HCT116 (cell line): ENCODE data around the gene WDR76.

ENCODE experiments used
- ATF3 ChIP-seq: IDR thresholded peaks from 2 replicates; pipeline ENCODE4 v1.6.1; 2012
- CEBPB ChIP-seq: IDR thresholded peaks from 2 replicates; pipeline ENCODE4 v1.6.1; 2012; ENCODE audit warnings: low read depth
- CTCF ChIP-seq, 3 experiments: fragments of 200-600 bp in 1 of 3; sonication (generic) in 1 of 3; IDR thresholded peaks in 2 of 3; conservative IDR thresholded peaks in 1 of 3; 2 replicates each; pipeline ENCODE4 v1.5.1; 2012 to 2017; ENCODE audit warnings: low read depth in 2 of 3, low read length in 2 of 3, antibody characterized with exemption in 1 of 3, borderline replicate concordance in 1 of 3, control low read depth in 1 of 3, mild to moderate bottlenecking in 1 of 3, mixed read lengths in 1 of 3, mixed run types in 1 of 3, moderate library complexity in 1 of 3; ENCODE audit not compliant: insufficient read depth in 1 of 3
- EGR1 ChIP-seq: IDR thresholded peaks from 2 replicates; pipeline ENCODE4 v1.6.1; 2012; ENCODE audit warnings: low read depth
- EZH2 ChIP-seq: fragments of 200-600 bp; sonication (generic); IDR thresholded peaks from 2 replicates; pipeline ENCODE4 v1.6.1; 2017; ENCODE audit warnings: antibody characterized with exemption, mixed run types
- EZH2phosphoT487 ChIP-seq: fragments of 200-600 bp; IDR thresholded peaks from 2 replicates; pipeline ENCODE4 v1.6.1; 2018; ENCODE audit warnings: antibody characterized with exemption, borderline replicate concordance
- MAX ChIP-seq: IDR thresholded peaks from 2 replicates; pipeline ENCODE4 v1.6.1; 2012
- POLR2A ChIP-seq: IDR thresholded peaks from 2 replicates; pipeline ENCODE4 v1.7.0; 2011; ENCODE audit warnings: borderline replicate concordance; ENCODE audit not compliant: insufficient read depth, insufficient read length; ENCODE audit errors: extremely low read depth
- POLR2AphosphoS5 ChIP-seq: IDR thresholded peaks from 2 replicates; pipeline ENCODE4 v1.6.1; 2011; ENCODE audit warnings: mild to moderate bottlenecking, low read depth, low read length, moderate library complexity
- RAD21 ChIP-seq: IDR thresholded peaks from 2 replicates; pipeline ENCODE4 v1.6.1; 2012; ENCODE audit warnings: low read depth, mild to moderate bottlenecking
- REST ChIP-seq: IDR thresholded peaks from 2 replicates; pipeline ENCODE4 v1.6.1; 2012; ENCODE audit warnings: low read depth
- SRF ChIP-seq: IDR thresholded peaks from 2 replicates; pipeline ENCODE4 v1.6.1; 2012; ENCODE audit warnings: low read depth
- TCF7L2 ChIP-seq: IDR thresholded peaks from 2 replicates; pipeline ENCODE4 v1.7.0; 2011; ENCODE audit warnings: borderline replicate concordance, inconsistent platforms; ENCODE audit not compliant: insufficient read depth, insufficient read length; ENCODE audit errors: extremely low read depth
- ZBTB33 ChIP-seq: IDR thresholded peaks from 2 replicates; pipeline ENCODE4 v1.6.1; 2011; ENCODE audit warnings: mild to moderate bottlenecking, low read length, moderate library complexity; ENCODE audit not compliant: insufficient replicate concordance; ENCODE audit errors: extremely low read depth

- TF ChIP-seq POLR2A: no peak
- TF ChIP-seq ATF3: no peak
- TF ChIP-seq CTCF (IDR thresholded peaks at IDR 0.05 in 2 of 3, conservative IDR thresholded peaks at IDR 0.05 in 1 of 3; ENCODE audit: borderline replicate concordance in 1 of 3, insufficient read depth in 1 of 3, low read depth in 2 of 3, low read length in 2 of 3): no peak
- TF ChIP-seq ZBTB33: no peak
- TF ChIP-seq EZH2: no peak
- TF ChIP-seq TCF7L2: no peak
- TF ChIP-seq POLR2AphosphoS5: no peak
- no peak for TF ChIP-seq MAX
- TF ChIP-seq RAD21: no peak
- no peak for TF ChIP-seq EZH2phosphoT487
- no peak for TF ChIP-seq CEBPB
- no peak for TF ChIP-seq SRF
- TF ChIP-seq EGR1: no peak
- no peak for TF ChIP-seq REST
These were observed 50.6 kb downstream of the WDR76 start for GRCh38 chr15:43877371-43877770.
